ENCODE data around the gene TOR1AIP2. TPM values are rescaled to one million over a fixed set of nuclear protein-coding genes. Genes with fewer than 3 reads are reported as not detected.

The TOR1AIP2 gene
- total RNA-seq, 1 experiment from 2014 or later: 73.9 TPM

GRCh38 chr1:179870870-179871269, 6.7 kb downstream of the TOR1AIP2 start:
- H3K79me2 ChIP-seq (ENCODE audit: insufficient read depth, low read length): peaks cover 7% of the 10 kb centered on the region; the same call in 1 of the 2 replicates
- no peak overlapping the region for H3K9ac ChIP-seq (ENCODE audit: extremely low read depth, insufficient read length, low read length)
- H3K18ac ChIP-seq (ENCODE audit: insufficient read length, low read depth, low read length): no peak overlapping the region
- H3K4me1 ChIP-seq (ENCODE audit: insufficient read depth, low read length): no peaks in the 10 kb centered on the region
- H3K79me1 ChIP-seq (ENCODE audit: insufficient read depth, low read depth, low read length, poor library complexity, severe bottlenecking): peaks cover 4% of the 10 kb centered on the region
- no peaks in the 10 kb centered on the region for H3K23me2 ChIP-seq (ENCODE audit: insufficient read length, low read depth, low read length, poor library complexity, severe bottlenecking)
- no peak overlapping the region for H4K8ac ChIP-seq (replicated peaks; ENCODE audit: insufficient read length, low read depth, low read length)
- H3K9me3 Mint-ChIP-seq: no peaks in the 10 kb centered on the region
- peaks cover 5 to 6% of the 10 kb centered on the region in 2 experiments; a peak in 3 of 4 replicates for H3K4me1 Mint-ChIP-seq
- no peak overlapping the region for H2AK5ac ChIP-seq (ENCODE audit: insufficient read length, low read length)
- H4K20me1 ChIP-seq (ENCODE audit: control insufficient read depth, insufficient read depth, insufficient read length): no peaks in the 10 kb centered on the region
- H3K9me3 ChIP-seq (ENCODE audit: control insufficient read depth, low read depth, low read length): no peaks in the 10 kb centered on the region
- H2BK5ac ChIP-seq (ENCODE audit: insufficient read length, low read length): no peak overlapping the region
- no peaks in the 10 kb centered on the region for H3K27me3 ChIP-seq (ENCODE audit: insufficient read depth, low read length)
- H3K36me3 Mint-ChIP-seq (ENCODE audit: insufficient read depth in 1 of 3, low read depth in 3 of 3): peaks cover 12 to 48% (median 46%) of the 10 kb centered on the region in 3 experiments; a peak in 6 of 7 replicates
- no peak overlapping the region for H3K27ac Mint-ChIP-seq
- no peaks in the 10 kb centered on the region for H3K27me3 Mint-ChIP-seq (ENCODE audit: low read depth)
- no peak for DNase-seq
- no peak overlapping the region for H3K4me3 Mint-ChIP-seq
- no peak for TF ChIP-seq CTCF (conservative IDR thresholded peaks at IDR 0.05)
- H2AFZ ChIP-seq (ENCODE audit: low read length): no peak overlapping the region
- H2BK12ac ChIP-seq (ENCODE audit: insufficient read length, low read depth, low read length): no peak overlapping the region
- no peak overlapping the region for H3K4ac ChIP-seq (ENCODE audit: low read depth, low read length)
- H2BK20ac ChIP-seq (ENCODE audit: low read depth, low read length, poor library complexity, severe bottlenecking): no peak overlapping the region
- no peak overlapping the region for H3K4me2 ChIP-seq (ENCODE audit: insufficient read depth, insufficient read length, low read length)
- no peak overlapping the region for H4K91ac ChIP-seq (ENCODE audit: insufficient read length, low read depth, low read length)
- no CpG with 5 or more reads among the region's 1 CpG for WGBS (ENCODE audit: extremely low coverage, insufficient read length, low lambda C conversion rate)
- no peak overlapping the region for H3K23ac ChIP-seq (ENCODE audit: insufficient read length, low read depth, low read length)
- no peak overlapping the region for H3K14ac ChIP-seq (ENCODE audit: insufficient read depth, low read length)
- H3K27ac ChIP-seq (ENCODE audit: insufficient read length, low read depth, low read length): no peak overlapping the region
- H2BK120ac ChIP-seq (ENCODE audit: low read depth, low read length, poor library complexity, severe bottlenecking): no peak overlapping the region
- H4K5ac ChIP-seq (ENCODE audit: insufficient read length, low read depth, low read length): no peak overlapping the region
- H2BK15ac ChIP-seq (ENCODE audit: low read depth, low read length): no peak overlapping the region
- H3K56ac ChIP-seq (ENCODE audit: insufficient read length, low read depth, low read length): no peak overlapping the region
- no peak overlapping the region for H3T11ph ChIP-seq (ENCODE audit: low read length)

Measured in H9 (cell line).